Testis (tissue), 2 donors: ENCODE data around the gene ZNF774.

Experiments used
- POLR2A ChIP-seq: fragments of 450-650 bp; IDR thresholded peaks from one replicate; pipeline ENCODE4 v1.6.1; 2017; ENCODE audit warnings: antibody characterized with exemption, mild to moderate bottlenecking, moderate library complexity
- TF ChIP-seq, protein P1 (sequence below), 3 experiments: fragments of 450-650 bp in 2 of 3; fragments of 200-600 bp in 1 of 3; sonication (generic) in 1 of 3; IDR thresholded peaks; one replicate each; pipeline ENCODE4 v1.5.1; 2016 to 2019; ENCODE audit warnings: antibody characterized with exemption in 3 of 3, mild to moderate bottlenecking in 2 of 3, moderate library complexity in 1 of 3

DNA sequence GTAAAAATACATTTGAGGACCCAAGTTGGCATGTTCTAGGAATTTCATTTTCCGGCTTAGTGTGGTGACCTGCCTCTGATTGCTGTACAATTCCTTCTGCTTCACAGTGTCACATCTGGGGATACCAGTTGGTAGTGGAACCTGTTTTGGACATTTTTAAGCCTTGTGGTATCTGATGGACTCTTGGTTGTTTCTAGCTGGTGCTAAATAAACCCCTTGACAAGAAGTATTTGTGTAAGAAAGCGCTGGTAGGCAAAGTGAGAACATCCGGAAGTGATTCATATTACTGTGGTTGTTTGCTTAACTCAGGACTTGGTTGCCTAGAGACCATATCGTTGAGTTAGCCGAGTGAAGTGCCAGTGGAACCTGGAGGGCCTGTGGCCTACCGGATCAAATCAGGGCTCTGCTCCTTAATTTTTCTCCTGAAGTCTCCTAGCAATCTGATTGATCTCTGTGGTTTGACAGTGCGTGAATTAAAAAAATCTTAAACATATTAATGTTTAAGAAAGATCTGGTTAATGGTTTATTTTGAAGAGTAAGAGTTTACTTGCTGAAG lies 48.8 kb downstream of the ZNF774 start:
- TF ChIP-seq, protein P1, sequence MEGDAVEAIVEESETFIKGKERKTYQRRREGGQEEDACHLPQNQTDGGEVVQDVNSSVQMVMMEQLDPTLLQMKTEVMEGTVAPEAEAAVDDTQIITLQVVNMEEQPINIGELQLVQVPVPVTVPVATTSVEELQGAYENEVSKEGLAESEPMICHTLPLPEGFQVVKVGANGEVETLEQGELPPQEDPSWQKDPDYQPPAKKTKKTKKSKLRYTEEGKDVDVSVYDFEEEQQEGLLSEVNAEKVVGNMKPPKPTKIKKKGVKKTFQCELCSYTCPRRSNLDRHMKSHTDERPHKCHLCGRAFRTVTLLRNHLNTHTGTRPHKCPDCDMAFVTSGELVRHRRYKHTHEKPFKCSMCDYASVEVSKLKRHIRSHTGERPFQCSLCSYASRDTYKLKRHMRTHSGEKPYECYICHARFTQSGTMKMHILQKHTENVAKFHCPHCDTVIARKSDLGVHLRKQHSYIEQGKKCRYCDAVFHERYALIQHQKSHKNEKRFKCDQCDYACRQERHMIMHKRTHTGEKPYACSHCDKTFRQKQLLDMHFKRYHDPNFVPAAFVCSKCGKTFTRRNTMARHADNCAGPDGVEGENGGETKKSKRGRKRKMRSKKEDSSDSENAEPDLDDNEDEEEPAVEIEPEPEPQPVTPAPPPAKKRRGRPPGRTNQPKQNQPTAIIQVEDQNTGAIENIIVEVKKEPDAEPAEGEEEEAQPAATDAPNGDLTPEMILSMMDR (IDR thresholded peaks at IDR 0.05) = no peak
- TF ChIP-seq POLR2A = no peak
